ENCODE measurements around the gene SLC24A3.

DNA sequence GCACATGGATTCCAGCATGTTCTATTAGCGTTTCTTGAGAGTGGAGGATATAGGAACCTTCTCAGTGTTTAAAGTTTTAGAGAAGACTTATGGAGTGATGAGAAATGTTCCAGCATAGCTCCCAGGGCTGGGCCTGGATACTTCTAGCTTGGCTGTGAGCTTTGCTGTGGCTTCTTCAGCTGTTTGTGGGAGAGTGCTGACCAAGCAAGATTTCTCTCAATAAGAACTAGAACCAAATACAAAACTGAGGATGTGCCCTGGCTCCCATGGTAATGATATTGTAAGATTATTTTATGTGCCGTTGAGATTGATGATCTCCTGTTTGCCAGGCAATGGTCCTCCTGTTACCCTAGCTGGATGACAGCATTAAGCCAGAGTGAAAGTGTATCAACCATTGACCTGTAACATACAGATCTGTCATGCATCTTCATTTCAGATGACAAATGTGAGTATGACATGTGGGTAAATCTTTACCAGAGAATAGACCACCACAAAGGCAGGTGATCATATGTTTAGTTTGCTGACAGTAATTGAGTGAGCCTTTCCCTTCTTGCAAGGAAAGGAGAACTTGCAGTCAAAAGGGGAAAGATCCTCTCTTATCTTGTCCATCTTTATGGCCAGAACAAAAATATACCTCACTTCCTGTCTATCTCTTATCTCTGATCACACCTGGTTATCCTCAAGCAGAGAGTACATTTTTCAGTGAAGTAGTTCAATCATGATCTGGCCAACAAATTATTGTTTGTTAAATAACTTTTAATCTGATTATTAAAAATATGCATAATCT lies 180.1 kb downstream of the SLC24A3 start:
- TF ChIP-seq, protein P1, sequence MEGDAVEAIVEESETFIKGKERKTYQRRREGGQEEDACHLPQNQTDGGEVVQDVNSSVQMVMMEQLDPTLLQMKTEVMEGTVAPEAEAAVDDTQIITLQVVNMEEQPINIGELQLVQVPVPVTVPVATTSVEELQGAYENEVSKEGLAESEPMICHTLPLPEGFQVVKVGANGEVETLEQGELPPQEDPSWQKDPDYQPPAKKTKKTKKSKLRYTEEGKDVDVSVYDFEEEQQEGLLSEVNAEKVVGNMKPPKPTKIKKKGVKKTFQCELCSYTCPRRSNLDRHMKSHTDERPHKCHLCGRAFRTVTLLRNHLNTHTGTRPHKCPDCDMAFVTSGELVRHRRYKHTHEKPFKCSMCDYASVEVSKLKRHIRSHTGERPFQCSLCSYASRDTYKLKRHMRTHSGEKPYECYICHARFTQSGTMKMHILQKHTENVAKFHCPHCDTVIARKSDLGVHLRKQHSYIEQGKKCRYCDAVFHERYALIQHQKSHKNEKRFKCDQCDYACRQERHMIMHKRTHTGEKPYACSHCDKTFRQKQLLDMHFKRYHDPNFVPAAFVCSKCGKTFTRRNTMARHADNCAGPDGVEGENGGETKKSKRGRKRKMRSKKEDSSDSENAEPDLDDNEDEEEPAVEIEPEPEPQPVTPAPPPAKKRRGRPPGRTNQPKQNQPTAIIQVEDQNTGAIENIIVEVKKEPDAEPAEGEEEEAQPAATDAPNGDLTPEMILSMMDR (CRISPR knock-in tag; IDR thresholded peaks at IDR 0.05), result no peak
- no peak for TF ChIP-seq MEF2D (CRISPR knock-in tag; IDR thresholded peaks at IDR 0.05)
- TF ChIP-seq, protein P2, sequence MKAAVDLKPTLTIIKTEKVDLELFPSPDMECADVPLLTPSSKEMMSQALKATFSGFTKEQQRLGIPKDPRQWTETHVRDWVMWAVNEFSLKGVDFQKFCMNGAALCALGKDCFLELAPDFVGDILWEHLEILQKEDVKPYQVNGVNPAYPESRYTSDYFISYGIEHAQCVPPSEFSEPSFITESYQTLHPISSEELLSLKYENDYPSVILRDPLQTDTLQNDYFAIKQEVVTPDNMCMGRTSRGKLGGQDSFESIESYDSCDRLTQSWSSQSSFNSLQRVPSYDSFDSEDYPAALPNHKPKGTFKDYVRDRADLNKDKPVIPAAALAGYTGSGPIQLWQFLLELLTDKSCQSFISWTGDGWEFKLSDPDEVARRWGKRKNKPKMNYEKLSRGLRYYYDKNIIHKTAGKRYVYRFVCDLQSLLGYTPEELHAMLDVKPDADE (CRISPR knock-in tag; IDR thresholded peaks at IDR 0.05), result no peak
- TF ChIP-seq, protein P3, sequence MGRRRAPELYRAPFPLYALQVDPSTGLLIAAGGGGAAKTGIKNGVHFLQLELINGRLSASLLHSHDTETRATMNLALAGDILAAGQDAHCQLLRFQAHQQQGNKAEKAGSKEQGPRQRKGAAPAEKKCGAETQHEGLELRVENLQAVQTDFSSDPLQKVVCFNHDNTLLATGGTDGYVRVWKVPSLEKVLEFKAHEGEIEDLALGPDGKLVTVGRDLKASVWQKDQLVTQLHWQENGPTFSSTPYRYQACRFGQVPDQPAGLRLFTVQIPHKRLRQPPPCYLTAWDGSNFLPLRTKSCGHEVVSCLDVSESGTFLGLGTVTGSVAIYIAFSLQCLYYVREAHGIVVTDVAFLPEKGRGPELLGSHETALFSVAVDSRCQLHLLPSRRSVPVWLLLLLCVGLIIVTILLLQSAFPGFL (CRISPR knock-in tag; IDR thresholded peaks at IDR 0.05), result no peak
- TF ChIP-seq, protein P4, sequence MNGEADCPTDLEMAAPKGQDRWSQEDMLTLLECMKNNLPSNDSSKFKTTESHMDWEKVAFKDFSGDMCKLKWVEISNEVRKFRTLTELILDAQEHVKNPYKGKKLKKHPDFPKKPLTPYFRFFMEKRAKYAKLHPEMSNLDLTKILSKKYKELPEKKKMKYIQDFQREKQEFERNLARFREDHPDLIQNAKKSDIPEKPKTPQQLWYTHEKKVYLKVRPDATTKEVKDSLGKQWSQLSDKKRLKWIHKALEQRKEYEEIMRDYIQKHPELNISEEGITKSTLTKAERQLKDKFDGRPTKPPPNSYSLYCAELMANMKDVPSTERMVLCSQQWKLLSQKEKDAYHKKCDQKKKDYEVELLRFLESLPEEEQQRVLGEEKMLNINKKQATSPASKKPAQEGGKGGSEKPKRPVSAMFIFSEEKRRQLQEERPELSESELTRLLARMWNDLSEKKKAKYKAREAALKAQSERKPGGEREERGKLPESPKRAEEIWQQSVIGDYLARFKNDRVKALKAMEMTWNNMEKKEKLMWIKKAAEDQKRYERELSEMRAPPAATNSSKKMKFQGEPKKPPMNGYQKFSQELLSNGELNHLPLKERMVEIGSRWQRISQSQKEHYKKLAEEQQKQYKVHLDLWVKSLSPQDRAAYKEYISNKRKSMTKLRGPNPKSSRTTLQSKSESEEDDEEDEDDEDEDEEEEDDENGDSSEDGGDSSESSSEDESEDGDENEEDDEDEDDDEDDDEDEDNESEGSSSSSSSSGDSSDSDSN (CRISPR knock-in tag; IDR thresholded peaks at IDR 0.05), result no peak
- no peak for TF ChIP-seq ZNF660 (CRISPR knock-in tag; IDR thresholded peaks at IDR 0.05; ENCODE audit: borderline replicate concordance, low read depth)
- TF ChIP-seq, protein P5, sequence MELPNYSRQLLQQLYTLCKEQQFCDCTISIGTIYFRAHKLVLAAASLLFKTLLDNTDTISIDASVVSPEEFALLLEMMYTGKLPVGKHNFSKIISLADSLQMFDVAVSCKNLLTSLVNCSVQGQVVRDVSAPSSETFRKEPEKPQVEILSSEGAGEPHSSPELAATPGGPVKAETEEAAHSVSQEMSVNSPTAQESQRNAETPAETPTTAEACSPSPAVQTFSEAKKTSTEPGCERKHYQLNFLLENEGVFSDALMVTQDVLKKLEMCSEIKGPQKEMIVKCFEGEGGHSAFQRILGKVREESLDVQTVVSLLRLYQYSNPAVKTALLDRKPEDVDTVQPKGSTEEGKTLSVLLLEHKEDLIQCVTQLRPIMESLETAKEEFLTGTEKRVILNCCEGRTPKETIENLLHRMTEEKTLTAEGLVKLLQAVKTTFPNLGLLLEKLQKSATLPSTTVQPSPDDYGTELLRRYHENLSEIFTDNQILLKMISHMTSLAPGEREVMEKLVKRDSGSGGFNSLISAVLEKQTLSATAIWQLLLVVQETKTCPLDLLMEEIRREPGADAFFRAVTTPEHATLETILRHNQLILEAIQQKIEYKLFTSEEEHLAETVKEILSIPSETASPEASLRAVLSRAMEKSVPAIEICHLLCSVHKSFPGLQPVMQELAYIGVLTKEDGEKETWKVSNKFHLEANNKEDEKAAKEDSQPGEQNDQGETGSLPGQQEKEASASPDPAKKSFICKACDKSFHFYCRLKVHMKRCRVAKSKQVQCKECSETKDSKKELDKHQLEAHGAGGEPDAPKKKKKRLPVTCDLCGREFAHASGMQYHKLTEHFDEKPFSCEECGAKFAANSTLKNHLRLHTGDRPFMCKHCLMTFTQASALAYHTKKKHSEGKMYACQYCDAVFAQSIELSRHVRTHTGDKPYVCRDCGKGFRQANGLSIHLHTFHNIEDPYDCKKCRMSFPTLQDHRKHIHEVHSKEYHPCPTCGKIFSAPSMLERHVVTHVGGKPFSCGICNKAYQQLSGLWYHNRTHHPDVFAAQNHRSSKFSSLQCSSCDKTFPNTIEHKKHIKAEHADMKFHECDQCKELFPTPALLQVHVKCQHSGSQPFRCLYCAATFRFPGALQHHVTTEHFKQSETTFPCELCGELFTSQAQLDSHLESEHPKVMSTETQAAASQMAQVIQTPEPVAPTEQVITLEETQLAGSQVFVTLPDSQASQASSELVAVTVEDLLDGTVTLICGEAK (IDR thresholded peaks at IDR 0.05), result no peak
- TF ChIP-seq, protein P5 (CRISPR knock-in tag; IDR thresholded peaks at IDR 0.05), result no peak
- TF ChIP-seq ZNF746 (CRISPR knock-in tag; IDR thresholded peaks at IDR 0.05), result no peak
- TF ChIP-seq ZNF24 (IDR thresholded peaks at IDR 0.05), result no peak
- TF ChIP-seq, protein P6, sequence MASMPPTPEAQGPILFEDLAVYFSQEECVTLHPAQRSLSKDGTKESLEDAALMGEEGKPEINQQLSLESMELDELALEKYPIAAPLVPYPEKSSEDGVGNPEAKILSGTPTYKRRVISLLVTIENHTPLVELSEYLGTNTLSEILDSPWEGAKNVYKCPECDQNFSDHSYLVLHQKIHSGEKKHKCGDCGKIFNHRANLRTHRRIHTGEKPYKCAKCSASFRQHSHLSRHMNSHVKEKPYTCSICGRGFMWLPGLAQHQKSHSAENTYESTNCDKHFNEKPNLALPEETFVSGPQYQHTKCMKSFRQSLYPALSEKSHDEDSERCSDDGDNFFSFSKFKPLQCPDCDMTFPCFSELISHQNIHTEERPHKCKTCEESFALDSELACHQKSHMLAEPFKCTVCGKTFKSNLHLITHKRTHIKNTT (CRISPR knock-in tag; IDR thresholded peaks at IDR 0.05), result no peak
- TF ChIP-seq ZSCAN12 (CRISPR knock-in tag; IDR thresholded peaks at IDR 0.05), result no peak
- no peak for TF ChIP-seq POGZ (CRISPR knock-in tag; IDR thresholded peaks at IDR 0.05)
- no peak for TF ChIP-seq ZNF263 (CRISPR knock-in tag; IDR thresholded peaks at IDR 0.05)
- TF ChIP-seq, protein P7, sequence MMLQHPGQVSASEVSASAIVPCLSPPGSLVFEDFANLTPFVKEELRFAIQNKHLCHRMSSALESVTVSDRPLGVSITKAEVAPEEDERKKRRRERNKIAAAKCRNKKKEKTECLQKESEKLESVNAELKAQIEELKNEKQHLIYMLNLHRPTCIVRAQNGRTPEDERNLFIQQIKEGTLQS (CRISPR knock-in tag; IDR thresholded peaks at IDR 0.05), result no peak
